IPS-11a (cell line): ENCODE measurements around the gene GREB1.

ENCODE experiments used
- H3K4me3 ChIP-seq: one replicate; pipeline ENCODE4 v1.5.1; 2013; ENCODE audit warnings: low read depth, low read length, control low read depth

The GREB1 gene

GRCh38 chr2:11509657-11510360, 24.0 kb upstream of the GREB1 start:
- no peak overlapping the region for H3K4me3 ChIP-seq

- H3K4me3 ChIP-seq = no peak overlapping the region
These were observed 21.4 kb upstream of the GREB1 start for GRCh38 chr2:11512431-11512830.

GRCh38 chr2:11513319-11513718, 20.5 kb upstream of the GREB1 start:
- H3K4me3 ChIP-seq = no peak overlapping the region

DNA sequence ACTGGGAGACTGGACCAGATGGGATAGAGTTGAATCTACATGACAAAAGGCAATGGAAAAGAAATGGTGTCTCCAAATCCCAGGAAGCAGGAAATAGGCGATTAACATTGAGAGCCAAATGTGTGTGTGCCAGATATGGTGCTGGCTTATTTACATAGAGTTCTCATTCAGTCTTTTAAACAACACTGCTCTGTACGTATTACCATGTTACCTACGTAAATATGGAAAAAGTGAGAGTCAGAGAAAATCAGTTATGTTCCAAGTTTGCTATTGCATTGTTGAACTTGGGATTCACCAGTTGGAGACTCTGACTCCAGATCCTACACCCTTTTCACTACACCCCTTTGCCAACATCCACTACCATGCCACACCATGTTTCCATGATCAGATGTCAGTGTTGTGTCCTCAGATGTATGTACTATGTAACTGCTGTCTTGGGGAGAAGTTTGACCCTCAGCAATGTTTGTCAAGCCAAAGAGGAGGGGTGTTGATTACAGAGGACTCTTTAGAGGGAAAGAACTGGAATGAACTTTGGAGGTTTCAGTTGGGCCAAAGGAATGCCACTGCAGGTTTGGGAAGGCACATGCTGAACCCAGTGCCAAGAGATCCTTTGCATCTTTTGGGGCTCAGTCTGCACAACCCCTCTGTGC, 19.6 kb upstream of the GREB1 start:
- H3K4me3 ChIP-seq = no peak overlapping the region

GRCh38 chr2:11514904-11515303, 18.9 kb upstream of the GREB1 start:
- H3K4me3 ChIP-seq = no peak overlapping the region

DNA sequence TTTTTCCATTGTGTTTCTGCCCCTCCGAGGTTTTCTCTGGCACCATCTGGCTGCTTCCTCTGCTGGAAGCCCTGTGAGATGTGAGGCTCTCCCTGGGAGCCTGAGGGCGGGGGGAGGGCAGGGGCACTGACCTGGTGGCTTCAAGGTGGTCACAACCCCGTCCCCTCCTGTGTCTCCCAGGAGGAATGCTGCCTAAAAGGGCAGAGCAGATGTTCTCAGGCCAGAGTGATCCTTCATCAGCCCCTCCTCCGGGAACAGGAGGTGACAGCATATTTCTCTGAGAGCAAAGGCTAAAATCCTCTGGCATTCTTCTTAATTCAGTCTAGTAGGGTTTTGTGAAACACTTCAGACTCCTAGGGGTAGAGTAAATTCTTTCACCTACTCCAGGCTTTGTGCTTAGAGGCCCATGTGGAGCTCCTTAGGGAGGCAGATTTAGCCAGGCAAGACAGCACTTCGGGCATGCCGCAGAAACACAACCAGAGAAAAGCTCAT, 18.3 kb upstream of the GREB1 start:
- no peak overlapping the region for H3K4me3 ChIP-seq

- H3K4me3 ChIP-seq = no peak overlapping the region
These were observed 16.7 kb upstream of the GREB1 start for GRCh38 chr2:11516984-11517648.

DNA sequence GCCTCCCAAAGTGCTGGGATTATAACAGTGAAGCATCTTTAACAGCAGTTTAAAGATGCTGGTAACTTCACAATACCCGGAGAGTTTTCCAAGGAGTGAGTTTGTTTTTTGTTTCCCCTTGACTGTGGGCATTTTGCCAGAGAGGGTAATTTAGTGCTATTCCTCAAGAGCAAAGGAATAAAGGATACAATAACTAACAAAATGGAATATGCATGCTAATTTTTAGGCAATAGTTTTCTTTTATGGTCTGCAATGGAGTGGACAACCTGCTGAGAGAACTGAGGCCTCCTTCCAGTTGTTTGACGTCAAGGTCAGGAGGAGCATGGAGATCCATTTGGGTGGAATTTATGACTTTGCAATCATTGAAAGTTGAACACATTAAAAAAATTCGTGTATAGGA, 15.9 kb upstream of the GREB1 start:
- H3K4me3 ChIP-seq = no peak overlapping the region

GRCh38 chr2:11520092-11520693, 13.7 kb upstream of the GREB1 start:
- H3K4me3 ChIP-seq = no peak overlapping the region

- no peak overlapping the region for H3K4me3 ChIP-seq
These were observed 12.1 kb upstream of the GREB1 start for GRCh38 chr2:11521775-11522174.

GRCh38 chr2:11524470-11524869, 9.4 kb upstream of the GREB1 start:
- no peak overlapping the region for H3K4me3 ChIP-seq

GRCh38 chr2:11525762-11526161, 8.1 kb upstream of the GREB1 start:
- H3K4me3 ChIP-seq = no peak overlapping the region

DNA sequence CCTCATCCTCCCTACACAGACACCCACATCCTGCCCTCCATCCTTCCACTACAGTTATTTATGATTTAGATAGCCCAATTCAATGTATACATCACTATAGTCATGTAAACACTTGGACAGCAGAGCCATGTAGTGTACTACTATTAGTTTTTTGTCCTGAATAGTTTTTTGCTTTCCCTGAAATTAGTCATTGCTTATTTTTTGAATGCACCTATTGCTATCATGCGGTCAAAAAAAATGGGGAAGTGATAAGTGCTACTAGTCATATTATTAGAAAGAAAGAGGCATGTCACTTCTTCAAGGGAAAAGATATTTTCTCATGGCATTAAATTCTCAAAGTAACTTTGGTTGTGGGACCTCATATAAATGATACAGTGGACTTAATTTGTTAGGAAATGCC, 6.8 kb upstream of the GREB1 start:
- no peak overlapping the region for H3K4me3 ChIP-seq

DNA sequence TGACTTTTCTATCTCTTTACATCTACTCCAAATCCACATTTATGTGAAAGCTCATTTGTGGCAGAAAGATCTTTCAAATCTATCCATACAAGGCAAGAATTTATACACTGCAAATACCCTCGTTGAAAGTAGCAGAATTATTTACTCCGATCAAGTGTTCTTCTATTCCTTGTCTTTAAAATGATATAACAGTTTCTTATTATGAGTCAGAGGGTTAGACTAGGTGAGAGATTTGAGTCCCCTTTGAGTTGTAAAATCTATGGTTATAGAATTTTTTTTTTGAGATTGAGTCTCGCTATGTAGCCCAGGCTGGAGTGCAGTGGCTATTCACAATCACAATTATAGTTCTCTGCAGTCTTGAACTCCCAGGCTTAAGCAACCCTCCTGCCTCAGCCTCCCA, 5.6 kb upstream of the GREB1 start:
- H3K4me3 ChIP-seq = no peak overlapping the region

GRCh38 chr2:11530864-11531465, 2.9 kb upstream of the GREB1 start:
- H3K4me3 ChIP-seq = no peak overlapping the region

GRCh38 chr2:11532416-11533055, 1.3 kb upstream of the GREB1 start:
- no peak overlapping the region for H3K4me3 ChIP-seq

GRCh38 chr2:11534071-11534745, 363 bp downstream of the GREB1 start:
- H3K4me3 ChIP-seq = no peak overlapping the region

- H3K4me3 ChIP-seq = no peak overlapping the region
These were observed 1.1 kb downstream of the GREB1 start for GRCh38 chr2:11534746-11535484.

DNA sequence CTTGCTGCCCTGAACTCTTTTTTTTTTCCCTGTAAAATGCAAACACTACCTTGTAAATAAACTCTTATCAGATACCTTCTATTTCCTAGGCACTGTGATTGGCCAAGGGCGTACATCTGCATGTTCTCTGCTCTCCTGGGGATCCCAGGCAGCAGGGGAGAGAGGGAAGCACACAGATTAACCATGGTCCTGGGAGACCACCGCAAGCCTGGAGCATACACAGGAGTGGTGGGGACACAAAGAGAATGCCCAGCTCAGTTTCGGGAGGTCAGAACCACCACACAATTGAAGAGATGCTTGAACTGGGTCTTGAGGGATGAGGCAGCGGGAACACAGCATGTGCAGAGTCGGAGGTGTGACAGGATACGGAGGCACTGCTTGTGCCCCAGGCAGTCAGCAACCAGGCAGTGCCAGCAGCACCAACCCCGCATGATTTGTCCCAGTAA, 2.1 kb downstream of the GREB1 start:
- H3K4me3 ChIP-seq = no peak overlapping the region
